Left colon (tissue), 2 donors: ENCODE data around the gene MSMB. TPM values are rescaled to one million over a fixed set of nuclear protein-coding genes. Genes with fewer than 3 reads are reported as not detected.
"Not testable (repeated sequence)": the region's sequence is repeated elsewhere in the genome, so short reads cannot be mapped to it uniquely, and the experiment has no call there.

ENCODE experiments used
- ATAC-seq: fragments of 200-7000 bp; cut with Tn5 transposase; one replicate; pipeline ENCODE4 v1.9.1; 2020; ENCODE audit warnings: mild to moderate bottlenecking, moderate library complexity
- DNase-seq, 2 donors: peaks; one replicate each; pipeline ENCODE4 v3.0.0-alpha.2; 2020
- intact Hi-C, 2 donors: fragments of 100-400 bp; cut with DNase I in 1 of 2; cut with micrococcal nuclease in 1 of 2; formaldehyde crosslinking; loops; one replicate each; pipeline versions ENCODE4 v1.11.2 to v1.14.0; 2022; cut with DNase I, micrococcal nuclease
- long read RNA-seq: library from polyadenylated mRNA; unstranded; transcript quantifications from one replicate; pipeline ENCODE4 v2.0.0, GENCODE V29; 2021
- total RNA-seq, 2 donors: library from RNA; stranded (reverse); fragmentation: NEBNext Ultra II Directional; extraction: Animal tissue kit (Norgen Biotek cat#: 25700); gene quantifications; one replicate each; pipeline ENCODE4 v1.2.1, GENCODE V29; 2021
- donor health status: DM: no; HTN: no; CAD: no.
- donor health status: DM: yes; HTN: yes; CAD: no.

MSMB gene
- not detected for total RNA-seq
- long read RNA-seq: 0 reads

DNA sequence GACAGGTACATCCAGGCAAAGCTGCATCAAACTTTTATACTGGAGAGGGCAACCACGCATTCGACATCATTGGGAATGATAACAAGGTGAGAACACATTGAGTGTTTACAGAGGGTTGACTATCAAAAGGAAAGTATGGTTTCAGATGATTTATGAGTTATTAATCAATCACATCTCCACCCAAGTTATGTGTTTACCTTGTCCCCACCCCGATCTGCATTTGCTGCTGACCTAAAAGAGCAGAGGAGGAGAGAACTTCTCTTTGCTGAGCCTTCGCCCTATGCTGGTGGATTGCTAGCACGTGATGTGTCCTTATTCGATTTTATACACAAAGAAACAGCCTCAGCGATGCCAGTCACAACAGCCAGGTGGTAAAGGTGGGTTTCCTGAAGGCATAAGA is at the start of gene MSMB:
Gene MSMB (minus strand): TSS at position 9 of the 400 bp plus-strand sequence. CDS start 32 bp downstream, outside the sequence.
- ATAC-seq (no peak), DNase-seq (no peak)
- intact Hi-C loops: no loop called here

DNA sequence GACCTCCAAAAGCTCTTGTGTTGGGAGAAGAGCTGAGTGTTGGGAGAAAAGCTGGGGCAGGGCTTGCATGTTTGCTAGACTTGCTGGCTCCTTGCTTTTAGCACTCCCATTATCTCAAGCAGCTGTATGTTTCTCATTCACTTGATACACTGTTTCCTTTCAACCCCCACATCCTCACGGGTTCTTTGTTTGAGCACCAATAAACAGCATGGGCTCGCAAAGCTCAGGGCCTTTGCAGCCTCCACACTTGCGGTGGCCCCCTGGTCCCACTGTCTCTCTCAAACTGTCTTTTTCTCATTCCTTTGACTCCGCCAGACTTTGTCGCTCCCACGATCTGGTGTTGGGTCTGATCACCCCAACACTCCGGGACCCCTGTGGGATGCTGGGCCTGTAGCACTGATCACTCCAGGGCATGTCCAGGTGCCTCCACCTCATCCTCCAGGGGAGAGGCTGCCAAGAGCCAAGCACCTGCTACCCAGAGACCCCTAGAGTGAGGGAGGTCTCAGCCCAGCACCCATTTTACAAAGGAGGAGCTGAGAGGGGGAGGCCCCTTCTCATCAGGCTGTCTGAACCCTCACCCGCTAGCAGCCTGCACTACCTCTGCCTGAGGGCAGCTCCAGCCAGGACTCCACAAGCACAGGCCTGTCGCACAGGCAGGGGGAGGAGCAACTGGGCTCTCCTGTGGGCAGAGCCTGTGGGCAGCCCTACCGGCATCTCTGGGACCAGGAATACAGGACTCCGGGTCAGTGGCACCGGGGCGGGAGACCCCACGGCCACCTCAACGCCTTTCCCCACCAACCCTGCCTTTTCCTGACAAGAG is 49.1 kb upstream of the MSMB start:
- ATAC-seq: no peak
- DNase-seq: no peak
- intact Hi-C loops: no loop called here

- intact Hi-C loops: no loop called here
- no peak for ATAC-seq
- DNase-seq: no peak
These were observed 48.1 kb upstream of the MSMB start for GRCh38 chr10:46094197-46094500.

GRCh38 chr10:46093316-46094196 is 47.5 kb upstream of the MSMB start:
- DNase-seq, ATAC-seq, intact Hi-C loops: not testable (repeated sequence)

- DNase-seq: no peak
- no peak for ATAC-seq
- intact Hi-C loops: no loop called here
These were observed 46.5 kb upstream of the MSMB start for GRCh38 chr10:46092524-46093081.

DNA sequence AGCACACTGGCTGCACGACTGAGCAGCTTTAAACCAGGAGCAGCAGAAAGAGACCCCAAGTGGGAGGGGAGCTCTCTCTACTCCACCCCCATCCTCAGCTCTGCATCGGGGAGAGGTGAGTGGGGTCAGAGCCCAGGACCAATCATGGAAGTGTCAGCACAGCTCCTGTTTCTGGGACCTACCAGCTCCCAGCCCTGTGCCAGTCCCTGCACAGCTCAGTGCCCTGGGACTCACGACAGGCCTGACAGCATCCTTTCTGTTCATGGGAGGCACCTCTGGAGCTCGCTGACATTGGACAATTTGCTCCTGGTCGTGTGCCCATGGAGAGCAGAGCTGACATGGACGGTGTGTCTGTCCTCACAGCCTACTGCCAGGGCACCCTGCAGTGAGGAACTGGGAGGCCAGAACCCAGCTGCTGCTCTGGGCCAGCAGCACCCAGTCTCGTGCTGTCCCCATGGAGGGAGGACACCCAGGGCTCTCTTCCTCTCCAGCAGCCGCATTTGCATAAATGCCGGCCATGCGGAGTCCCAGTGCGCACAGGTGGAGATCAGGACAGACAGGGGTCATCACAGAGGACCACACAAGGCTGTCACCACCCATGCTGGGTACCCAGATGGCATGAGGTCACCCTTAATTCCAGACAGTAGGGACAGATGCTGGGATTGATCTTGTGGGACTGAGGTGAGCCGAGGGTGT is 45.9 kb upstream of the MSMB start:
- DNase-seq (no peak), ATAC-seq (no peak)
- intact Hi-C loops: no loop called here

DNA sequence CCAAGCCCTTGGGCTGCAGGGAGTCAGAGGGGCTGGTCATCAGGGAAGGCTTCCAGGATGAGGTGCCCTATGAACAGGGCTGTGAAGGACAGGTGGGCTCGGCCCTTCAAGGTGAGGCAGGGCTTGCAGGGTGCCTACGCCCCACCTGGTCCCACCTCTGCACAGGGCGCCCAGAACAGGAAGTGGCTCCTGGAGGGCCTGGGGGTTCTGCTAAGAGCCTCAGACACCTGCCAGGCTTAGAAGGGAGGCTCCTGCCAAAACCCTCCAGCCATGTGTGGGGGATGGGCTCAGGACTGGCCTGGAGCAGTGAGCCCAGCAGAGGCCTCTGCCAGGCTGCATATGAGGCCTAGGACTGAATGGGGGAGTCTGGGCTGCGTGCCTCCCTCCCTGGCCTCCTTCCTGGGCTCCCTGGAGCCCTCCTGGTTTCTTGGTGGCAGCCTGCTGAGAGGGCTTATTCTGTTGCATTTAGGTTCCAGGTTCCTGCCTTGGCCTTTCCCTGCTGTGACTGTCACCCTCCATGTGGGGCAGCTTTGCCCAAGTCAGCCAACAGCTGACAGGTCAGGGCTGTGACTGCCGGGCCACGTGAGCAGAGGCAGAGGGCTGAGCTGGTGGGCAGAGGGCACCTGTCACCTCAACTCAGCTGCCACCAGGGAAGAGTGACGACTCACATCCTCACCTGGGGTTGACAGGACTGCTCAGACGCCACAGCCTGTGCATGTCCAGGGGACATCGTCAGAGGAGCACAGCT is 45.2 kb upstream of the MSMB start:
- DNase-seq (no peak), ATAC-seq (no peak)
- intact Hi-C loops: no loop called here

DNA sequence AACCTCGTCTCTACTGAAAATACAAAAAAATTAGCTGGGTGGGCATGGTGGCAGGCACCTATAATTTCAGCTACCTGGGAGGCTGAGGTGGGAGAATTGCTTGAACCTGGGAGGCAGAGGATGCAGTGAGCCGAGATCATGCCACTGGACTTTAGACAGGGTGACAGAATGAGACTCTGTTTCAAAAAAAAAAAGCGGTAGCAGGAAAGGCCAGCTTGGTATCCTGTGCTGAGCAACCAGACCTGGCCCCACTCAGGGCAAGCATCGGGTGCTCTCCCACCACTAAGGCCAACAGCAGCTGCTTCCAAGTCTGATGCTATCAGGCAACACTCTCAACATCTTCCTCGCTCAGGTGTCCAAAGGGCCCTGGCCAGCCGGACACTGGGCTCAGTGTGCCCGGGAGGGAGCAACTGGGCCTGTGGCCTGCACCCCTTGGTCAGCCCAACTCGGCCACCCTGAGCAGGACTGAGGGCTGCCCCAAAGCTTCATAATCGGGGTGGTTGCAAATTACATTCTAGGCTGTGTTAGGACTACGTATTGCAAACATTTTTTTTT is 44.3 kb upstream of the MSMB start:
- intact Hi-C loops: no loop called here
- ATAC-seq: no peak
- no peak for DNase-seq

DNA sequence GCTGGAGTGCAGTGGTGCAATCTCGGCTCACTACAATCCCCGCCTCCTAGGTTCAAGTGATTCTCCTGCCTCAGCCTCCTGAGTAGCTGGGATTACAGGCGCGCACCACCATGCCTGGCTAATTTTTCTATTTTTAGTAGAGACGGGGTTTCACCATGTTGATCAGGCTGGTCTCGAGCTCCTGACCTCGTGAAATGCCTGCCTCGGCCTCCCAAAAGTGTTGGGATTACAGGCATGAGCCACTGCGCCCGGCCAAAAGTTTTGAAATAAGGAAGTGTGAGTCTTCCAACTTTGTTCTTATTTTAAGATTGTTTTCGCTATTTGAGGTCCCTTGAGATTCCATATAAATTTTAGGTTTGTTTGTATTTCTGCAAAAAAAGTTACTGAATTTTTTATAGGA is 41.3 kb upstream of the MSMB start:
- DNase-seq, intact Hi-C loops, ATAC-seq: not testable (repeated sequence)

- ATAC-seq (no peak), DNase-seq (no peak)
- intact Hi-C loops: no loop called here
These were observed 38.5 kb upstream of the MSMB start for GRCh38 chr10:46084321-46085165.

DNA sequence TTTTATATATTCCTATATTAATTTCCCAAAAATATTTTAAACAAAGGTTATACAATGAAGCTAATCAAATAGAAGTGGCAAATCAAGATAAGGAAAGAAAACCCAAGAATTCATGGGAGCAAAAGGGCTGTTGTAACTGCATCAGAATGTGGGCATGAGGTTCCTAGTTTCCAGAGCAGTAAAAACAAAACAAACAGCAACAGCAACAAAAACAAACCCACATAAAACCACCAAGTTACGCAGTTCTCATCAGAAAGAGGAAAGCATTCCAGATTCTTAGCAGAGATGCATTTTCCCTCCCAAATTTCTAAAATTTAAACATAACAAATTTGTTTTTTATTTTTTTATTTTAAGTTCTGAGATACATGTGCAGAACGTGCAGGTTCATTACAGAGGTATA is 34.8 kb upstream of the MSMB start:
- DNase-seq (no peak), ATAC-seq (no peak)
- intact Hi-C loops: no loop called here

DNA sequence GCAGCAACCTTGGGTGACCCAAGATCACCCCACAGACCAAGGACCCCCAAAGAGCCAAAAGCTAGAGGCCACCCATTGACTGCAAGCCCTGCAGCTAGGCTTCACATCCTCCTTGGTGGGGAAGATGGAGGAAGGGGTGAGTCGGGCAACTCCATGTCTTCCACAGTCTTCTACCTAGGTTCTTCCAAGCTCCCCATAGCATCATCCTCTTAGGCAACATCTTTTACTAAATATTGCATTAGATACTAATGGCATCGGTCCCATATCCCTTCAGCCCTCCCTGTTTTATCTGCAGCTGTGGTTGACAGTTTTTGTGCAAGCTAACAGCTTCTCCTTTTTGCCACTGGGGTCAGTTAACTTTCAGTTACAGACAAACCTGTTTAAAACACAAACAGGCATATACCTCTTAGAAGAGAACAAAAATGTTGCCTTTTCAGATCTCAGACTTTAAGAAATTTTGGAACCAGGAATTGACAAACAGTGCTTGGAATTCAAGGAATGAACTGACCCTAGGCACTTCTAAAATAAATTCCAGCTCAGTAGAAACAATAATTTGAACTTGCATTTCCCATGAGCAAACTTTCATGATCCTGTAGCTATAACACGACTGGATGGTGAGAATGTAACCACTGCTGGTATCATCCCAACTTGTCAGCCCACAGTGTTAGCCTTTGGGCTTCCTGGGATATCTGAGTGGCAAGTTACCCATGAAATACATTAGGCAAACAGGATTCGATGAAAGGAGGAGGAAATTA is 33.9 kb upstream of the MSMB start:
- DNase-seq (no peak), ATAC-seq (no peak)
- intact Hi-C loops: no loop called here

DNA sequence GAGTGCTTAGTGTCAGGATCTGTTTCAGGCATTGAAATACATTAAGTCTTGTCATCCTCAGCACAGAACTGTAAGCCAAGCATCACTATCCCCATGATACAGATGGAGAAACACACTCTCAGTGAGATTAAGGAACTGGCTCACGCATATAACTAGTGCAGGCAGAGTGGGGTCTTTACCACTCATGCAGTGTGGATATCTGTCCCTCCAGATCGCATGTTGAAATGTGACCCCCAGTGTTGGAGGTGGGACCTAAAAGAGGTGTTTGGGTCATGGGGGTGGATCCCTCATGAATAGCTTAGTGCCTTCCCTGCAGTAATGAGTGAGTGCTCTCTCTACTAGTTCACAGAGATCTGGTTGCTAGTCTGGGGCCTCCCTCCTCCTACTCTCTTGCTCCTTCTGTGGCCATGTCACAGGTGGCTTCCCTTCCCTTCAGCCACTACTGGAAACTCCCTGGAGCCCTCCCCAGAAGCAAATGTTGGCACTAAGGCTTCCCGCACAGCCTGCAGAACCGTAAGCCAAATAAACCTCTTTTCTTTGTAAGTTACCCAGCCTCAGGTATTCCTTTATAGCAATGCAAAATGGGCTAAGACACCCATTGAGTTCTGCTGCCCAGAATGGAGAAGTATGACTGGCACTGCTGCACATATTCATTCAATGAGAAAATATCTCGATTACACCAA is 31.8 kb upstream of the MSMB start:
- ATAC-seq (no peak), DNase-seq (no peak)
- intact Hi-C loops: no loop called here

DNA sequence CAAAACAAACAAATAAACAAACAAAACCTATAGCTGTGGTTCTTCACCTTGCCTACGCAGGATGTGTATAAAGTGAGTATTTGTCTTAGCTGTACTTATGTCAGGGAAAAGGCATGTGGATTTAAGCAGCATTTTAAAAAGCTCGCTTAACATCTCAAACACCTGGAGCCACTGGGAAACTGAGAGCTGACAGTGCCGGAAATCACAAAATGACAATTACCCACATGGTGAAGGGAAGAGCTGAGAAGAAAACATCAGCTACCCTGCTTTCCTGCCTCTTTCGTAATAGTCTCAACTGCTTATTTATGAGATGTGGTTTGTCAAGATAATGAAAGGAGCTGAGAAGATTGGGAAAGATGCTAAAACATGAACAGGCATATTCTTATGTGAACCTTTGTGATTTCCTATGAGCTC is 31.1 kb upstream of the MSMB start:
- intact Hi-C loops: no loop called here
- DNase-seq (no peak), ATAC-seq (no peak)

GRCh38 chr10:46075869-46076268 is 29.8 kb upstream of the MSMB start:
- DNase-seq: no peak
- intact Hi-C loops: no loop called here
- peak; percentile 61 for ATAC-seq

GRCh38 chr10:46074196-46074946 is 28.3 kb upstream of the MSMB start:
- DNase-seq: no peak
- intact Hi-C loops: no loop called here
- no peak for ATAC-seq
